Cerebellar nuclear complex (tissue), 1 donor: ENCODE measurements around the gene SLC25A26.

Experiments
- DNase-seq, 2 experiments: peaks; one replicate each; lab custom pipeline; 2025; lab: John Stamatoyannopoulos, UW

SLC25A26 gene

DNA sequence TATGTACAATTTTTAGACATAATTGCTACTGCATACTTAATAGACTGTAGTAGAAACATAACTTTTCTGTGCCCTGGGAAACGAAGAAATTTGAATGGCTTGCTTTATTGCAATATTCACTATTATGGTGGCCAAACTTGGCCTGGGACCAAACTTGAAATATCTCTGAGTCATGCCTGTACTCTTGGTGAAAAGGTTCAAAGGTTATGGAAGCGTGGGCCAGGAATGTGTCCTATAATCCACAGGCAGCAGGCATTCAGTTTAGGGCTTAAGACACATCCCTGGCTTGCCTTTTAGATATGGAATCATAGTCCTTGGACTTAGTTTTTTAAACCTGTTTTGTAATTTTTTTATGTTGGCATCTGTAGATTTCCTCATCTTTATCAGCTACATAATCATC, 155.8 kb downstream of the SLC25A26 start:
- DNase-seq = no peak

DNA sequence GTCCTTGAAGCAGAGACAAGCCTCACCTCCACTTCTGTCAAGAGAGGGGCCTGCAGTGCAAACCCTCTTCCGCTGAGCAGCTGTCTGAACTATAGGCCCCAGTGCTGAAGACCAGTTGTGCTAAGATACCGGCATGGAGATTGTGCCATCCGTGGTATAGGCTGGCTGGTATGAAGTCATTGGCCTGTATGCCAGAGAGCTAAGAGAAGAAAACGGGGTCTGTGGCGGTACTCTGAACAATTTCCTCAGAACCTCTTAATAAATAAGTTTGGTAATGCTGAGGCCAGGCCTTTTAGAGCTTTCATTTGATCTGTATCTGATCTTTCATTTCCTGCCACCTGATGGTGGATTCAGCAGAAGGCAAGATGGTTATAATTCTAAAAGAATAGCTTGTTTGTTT, 157.0 kb downstream of the SLC25A26 start:
- DNase-seq = no peak

DNA sequence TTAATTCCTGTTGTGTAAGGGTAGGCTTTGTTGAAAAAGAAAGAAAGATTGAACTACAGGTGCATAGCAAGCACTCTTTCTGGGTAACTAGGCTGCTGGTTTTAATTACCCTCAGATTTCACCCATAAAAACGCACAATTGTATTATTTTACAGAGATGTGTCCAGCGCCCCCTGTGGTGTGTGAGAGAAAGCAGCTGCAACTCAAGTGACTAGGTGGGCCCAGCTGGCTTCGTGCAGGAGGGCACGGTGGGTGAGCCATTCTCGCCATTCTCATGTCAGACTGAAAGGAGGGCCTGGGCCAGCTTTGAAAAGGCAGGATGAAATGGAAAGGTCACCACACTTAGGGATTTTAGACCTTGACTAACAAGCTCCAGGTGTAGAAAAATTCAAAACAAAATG, 157.5 kb downstream of the SLC25A26 start:
- DNase-seq = no peak

DNA sequence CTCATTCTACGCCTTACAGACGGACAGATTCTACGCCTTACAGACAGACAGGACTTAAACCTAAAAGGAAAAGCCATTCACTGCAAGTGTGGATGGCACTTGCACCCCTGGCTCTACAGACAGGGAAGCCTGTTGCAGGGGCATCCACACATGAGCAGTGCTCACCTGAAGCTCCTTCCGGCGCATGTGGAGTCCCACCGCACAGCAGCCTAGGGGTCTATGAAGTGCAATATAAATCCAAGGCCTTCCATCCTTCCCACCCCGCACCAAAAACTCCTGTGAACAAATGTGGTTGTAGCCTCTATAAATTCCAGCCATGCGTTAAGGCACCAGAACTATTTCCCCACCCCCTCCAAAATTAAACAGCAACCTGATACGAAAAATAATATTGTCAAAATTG, 158.8 kb downstream of the SLC25A26 start:
- DNase-seq = no peak

DNA sequence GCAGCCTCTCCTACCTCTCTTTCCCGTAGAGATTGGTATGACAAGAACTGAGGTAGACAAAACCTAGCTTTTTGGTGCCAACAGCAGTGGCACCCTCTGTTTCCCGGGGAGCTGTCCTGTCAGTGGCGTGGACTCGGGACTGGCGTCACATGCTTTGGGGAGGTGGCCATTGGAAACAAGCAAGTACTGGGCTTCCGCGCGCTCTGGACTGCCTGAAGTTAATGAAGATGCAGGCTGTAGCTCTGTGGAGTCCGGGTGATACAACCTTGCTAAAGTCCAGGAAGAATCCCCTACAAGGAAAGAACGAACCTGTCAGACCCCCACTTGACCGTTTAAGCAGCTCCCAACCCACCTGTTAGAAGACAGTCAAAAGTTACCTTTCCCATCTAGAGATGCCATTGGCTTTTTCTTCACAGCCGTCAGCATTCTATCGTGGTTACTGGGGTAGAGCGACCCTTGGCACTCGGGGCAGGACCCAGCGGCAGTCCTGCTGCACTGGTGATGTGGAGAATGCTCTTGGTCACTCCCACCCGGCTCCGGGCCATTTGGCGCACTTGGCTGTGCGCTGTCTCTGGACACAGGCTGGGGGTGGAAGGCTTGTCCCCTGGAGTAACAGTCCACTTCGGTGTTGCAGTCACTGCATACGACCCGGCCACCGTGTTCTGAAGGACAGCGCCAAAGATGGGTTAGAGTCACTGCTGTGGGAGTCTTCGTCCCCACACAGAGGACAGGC, 159.6 kb downstream of the SLC25A26 start:
- no peak for DNase-seq

DNA sequence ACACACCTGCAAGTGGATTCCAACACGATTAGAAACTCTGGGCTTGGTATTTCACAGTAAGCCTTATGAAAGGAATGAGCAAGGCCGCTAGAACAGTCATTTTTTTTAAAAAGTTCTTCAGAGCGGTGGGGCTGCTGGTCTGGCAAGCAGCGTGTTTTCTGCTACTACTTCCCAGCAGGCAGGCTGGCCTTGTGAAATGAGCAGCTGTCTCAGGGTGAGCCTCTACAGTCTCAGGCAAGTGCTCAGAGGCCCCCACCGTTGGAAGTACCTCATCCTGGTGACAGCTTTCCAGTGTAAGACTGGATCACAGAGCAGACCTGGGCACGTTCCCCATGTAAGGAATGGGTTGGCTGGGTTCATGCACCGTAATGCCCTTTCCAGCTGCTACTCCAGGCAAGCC, 160.8 kb downstream of the SLC25A26 start:
- no peak for DNase-seq

DNA sequence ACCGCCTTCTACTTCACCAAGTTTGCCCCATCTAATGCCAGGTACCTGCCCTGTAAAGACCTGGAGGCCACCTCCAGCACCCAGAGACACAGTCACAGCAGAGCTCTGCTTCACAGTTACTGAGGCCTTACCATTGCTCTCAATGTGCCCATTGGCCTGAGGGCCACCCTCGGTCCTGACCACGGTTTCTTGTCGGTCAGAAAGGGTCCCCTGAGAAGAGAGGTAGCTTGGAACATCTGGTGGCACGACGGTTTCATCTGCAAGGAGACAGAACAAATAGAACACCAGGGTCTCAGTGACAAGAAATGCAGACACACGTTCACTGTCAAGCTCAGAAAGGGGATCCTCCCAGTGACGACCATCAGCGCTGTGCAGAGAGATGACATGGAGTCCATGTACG, 161.3 kb downstream of the SLC25A26 start:
- DNase-seq = no peak

DNA sequence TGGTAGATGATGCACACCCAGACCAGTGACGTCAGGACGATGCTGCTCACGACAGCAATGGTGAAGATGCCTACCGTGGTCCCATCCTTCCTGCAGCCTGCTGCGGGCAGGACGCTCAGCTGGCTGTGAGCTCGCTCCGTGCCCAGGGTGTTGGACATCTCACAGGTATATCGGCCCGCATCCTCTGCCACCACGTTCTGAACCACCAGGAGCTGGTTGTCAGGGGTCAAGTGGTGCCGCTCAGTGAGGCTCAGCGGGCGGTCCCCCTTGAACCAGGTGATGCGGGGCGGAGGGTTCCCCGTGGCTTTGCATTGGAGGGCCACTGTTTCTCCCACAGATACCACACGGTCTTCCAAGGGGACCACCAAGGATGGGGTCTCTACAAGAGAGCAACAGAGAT, 162.2 kb downstream of the SLC25A26 start:
- no peak for DNase-seq

DNA sequence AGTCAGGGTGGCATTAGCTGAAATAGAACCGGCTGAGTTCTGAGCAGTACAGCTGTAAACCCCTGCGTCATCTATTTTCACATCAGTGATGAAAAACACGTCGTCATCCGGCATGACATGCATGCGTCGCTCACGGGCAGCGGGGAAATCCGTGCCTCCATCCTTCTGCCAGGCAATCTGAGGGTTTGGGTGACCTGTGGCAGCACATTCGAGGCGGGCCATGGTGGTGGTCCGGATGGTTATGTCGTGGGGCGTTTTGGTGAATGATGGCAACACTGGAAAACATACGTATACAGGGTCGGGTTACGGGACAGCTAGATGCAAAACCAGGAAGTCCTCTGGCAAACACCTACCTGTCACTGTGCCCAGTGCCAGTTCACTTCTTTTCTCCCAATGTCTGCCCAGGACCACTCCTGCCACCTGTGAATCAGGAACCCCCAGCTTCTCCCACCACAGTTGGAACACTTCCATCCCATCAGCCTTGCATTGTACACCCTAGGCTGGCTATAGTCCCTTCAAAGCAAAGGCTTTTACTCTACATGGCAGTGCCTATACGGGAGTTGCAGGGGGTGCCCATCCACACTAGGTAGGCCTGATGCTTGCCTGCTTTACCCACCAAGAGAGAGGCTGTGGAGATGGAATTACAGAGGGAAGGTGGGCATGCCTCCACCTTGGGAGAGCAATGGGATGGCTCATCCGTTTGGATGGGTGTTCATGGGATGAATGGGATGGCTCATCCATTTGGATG, 163.4 kb downstream of the SLC25A26 start:
- DNase-seq = no peak

DNA sequence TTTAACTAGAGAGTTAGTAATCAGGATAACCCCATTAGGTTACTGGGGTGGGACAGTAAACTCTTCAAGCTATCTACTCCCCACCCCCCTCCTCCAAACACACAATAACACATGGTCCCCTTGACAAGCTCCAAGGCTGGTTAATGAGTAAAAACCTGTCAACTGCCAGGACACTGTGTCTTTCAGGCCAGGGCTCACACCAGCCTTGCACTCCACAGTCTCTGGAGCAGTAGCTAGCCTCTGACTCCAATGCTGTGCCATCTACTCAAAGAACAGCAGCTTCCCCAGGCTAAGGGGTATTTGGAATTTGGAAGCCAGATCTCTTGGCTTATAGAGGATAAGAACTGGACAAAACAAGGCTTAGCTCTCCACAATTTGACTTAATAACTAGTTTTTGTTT, 164.3 kb downstream of the SLC25A26 start:
- no peak for DNase-seq

DNA sequence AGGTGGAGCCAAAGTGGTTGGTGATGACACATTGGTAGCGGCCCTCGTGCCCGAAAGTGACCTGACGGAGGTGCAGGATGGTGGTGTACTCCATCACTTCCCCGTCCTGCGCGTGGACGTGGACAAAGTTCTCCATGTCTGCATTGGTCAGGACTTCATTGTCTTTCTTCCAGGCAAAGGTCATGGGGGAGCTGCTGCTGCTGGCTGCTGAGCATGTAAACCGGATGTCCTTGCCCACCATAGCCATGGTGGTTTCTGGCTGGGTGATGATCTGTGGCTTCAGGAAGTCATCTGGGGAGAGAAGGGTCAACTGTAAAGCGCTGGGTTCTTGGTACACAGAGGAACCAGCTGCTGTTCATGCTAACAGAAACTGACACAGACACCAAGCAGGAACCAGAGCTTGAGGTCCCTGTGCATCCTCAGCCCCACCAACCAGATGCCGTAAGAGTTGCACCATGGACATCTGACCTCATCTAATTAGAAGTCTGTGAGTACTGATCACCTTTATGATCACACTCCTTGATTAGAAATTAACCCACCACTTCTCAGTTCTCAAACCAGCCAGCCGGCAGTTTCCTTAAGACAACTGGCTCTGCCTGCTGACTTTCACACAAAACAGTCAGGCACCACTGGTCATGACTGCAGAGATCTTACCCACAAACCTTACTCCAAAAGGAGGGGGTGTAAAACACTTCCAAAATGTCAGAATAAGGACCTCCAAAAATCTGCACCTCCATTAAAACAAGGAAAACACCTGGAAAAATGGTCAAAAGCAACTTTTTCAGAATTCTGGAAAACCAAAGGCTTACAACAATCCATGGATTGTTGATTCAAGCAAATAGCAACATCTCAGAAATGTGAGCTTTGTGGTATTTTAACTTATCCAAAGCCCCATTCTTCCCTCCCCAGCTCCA, 165.5 kb downstream of the SLC25A26 start:
- DNase-seq = no peak

DNA sequence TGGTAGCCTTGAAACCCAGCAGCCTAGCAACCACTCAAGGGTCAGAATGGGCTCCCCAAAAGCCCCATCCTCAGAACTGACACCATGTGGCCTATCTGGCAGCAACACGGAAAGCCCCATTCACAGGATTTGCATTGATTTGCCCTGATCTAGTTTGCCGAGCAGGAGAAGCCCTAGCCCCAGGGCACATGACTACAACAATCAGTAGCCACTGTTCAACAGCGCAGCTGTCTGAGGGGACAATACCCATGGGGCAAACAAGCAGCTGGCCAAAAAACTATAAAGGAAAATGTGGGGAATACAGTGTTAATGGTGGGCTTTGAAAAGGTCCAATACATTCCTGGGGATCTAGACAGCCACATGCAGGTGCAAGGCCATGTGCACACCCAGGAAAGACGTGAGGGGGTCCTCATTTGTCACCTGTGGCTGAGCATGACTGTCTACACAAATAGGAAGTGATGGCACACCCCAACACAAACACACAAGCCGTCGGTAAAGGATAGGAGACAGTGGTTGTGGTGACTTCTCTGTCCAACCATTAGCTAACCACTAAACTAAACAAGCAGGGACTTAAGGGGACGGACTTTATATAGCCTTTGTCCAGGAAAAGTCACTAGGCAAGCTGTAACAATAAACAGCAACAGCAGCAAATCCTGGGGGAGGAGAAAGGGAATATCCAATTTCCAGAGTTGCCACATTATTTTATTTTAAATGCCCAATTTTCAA, 166.3 kb downstream of the SLC25A26 start:
- no peak for DNase-seq

DNA sequence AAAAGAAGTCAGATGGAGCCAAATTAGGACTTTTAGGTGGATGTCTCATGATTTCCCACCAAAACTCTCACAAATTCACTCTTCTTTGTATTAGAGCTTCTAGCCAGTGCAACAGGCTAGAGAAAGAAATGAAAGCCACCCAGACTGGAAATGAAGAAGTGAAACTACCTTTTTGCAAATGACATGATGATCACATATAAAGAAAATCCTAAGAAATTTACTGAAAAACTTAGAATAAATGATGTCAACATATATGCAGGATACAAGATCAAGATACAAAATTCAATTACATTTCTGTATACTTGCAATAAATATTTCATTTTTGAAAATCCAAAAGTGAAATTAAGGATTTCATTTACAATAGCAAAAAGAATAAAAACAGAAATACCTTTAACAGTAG, 169.2 kb downstream of the SLC25A26 start:
- DNase-seq = no peak

DNA sequence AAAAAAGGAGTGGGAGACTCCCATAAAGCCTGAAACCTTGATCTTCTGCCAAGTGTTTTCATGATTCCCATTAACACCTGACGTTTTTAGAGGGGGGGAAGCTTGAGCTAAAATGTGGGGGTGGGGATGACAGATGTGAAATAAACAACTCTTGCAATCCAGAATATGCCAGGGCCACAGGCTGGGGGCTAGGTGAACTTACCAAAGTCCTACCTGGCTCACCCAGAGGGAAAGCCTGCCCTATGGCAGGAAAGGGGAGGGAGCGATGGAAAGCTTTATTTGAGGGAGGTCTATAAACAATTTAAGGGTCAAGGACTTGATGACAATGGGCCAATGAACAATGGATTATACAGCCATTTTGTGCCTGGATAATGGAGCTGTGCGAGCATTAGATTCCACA, 171.7 kb downstream of the SLC25A26 start:
- DNase-seq = no peak

DNA sequence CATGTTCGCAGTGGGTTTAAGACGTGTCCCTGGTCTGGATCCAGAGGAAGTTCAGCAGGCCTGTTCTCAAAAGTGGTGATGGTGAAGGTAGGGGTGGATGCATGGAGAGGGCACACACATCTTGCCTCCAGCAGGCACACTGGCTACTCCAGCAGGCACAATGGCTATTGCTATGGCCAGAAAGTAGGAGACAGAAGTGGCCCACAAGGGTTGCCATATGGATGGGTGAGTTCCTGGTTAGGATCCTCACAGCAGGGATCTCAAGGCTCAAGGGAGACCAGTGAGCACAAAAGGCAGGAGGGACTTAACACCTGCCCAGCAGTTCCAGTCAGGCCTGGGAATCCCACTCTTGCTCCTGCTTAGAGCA, 172.1 kb downstream of the SLC25A26 start:
- no peak for DNase-seq

DNA sequence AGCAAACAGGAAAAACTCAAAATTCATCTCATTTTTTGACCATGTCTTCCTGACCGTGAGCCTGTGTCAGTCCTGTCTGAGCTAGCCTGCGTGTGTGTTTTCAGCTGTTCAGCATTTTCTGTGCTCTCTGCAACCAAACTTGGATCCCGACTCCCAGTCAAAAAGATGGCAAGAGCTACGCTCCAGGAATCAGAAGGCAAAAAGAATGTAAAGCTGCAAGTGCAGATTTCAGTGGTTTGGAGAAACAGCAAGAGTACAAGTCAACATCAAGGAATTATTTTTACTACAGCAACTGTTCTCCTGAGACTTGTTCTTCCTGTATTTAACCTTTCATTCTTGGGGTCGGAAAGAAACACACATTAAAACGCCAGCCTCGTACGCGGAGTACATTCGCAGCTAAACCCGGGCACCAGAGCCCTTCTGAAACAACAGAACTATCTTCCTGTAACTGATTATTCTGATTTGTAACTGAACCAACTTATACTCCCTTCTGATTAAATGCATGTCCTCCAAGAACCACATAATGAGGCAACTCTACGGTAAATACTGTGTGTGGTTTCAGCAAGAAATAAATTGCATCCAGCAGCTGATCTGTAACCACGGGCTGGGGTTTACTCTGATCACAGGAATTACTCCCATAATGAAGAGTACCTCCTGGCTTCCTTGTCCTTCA, 172.7 kb downstream of the SLC25A26 start:
- no peak for DNase-seq

DNA sequence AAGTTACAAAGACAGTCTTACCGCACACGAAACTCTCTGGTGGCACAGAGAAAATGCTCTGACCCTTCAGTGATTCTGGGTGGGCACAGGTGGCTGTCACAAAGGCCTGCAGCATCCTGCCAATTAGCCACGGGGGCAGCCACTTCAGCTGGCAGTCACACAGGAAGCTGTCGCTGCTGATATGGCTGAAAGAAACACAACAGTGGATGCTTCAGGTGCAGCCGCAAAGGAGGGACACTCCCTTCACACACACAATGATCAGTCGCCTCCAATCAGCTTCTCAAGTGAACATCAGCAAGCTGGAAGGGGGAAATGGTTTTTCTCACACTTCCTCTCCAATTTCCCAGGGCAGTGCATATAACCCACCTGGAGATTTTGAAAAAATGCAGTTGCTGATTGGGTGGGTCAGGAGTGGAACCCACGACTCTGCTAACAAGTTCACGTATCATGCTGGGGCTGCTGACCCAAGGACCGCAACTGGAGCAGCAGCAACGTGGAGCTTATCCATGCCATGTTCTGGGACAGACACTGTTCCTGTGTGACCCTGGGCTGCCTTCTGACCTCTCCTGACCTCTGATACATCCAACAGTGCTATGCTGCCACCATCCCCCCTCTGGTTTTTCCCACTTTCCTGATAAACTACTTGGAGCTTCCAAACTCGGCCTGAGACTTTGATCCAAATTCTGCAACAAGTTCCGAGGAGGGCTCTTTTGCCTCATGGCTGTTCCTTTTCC, 173.4 kb downstream of the SLC25A26 start:
- DNase-seq = no peak

DNA sequence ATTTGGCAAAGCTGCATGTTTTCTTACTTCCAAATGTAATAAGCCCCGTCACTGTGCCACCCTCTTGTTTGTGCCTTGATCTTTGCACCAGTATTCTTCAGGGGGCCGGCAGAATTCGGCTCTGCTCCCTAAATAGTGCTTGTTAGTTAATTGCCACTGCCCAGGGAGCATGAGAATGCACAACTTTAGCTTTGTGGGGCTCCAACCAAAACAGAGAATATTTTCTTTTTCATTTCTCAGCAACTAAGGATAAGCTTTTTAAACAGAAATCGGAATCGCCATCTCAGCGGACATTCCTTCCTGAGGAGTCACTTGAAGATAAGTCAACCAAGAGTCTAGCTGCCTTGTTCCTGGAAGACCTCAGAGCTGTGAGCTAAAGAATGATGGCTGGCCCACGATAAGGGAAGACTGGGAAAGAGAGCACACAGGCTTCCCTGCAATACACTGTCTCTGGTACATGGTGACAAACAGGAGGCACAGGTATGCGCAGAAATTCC, 174.0 kb downstream of the SLC25A26 start:
- no peak for DNase-seq

DNA sequence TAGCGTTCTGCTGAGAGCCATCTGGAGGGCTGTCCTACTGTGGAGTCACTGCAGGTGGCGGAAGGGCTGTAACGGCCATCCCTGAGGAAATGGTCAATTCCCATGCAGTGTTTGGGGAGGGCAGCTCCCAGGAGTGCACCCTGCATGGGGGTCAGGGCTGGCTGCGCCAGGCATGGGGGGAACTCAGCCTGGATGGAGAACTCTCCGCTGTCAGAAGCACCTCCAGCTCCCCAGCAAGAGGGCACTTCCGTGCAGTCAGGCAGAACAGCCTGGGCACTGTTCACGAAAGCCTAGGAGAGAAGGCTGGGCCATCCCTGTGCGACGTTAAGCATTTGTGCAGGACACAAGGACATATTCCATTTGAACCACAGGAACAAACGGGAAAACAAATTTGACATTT, 174.8 kb downstream of the SLC25A26 start:
- DNase-seq = peak in 1 of 2 experiments; percentile 24

DNA sequence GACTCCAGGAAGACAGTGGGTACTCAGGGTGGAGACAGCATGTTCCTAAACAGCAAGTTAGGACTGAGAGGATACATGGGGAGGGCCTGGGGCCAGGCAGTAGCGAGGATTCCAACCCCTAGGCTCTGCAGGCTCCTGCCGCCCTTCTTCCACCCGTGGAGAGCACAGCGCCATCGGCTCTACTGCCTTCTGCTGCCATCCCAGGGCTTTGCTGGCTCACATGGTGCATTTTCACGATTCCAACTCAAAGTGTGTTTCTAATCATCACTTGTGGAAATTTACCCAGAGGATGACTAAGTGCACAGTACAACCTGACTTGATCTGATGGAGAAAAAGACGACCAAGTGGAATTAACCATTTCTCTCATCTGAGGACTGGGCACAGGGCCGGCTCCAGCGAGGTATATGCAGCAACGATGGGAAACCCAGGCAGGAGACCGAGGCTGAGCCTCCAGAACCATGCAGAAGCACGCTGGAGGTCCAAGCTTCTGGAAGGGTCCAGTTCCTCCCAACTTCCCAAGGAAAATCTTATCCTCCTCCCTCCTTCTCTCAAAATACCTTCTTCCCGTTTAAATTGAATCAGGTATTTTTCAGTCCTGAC, 175.5 kb downstream of the SLC25A26 start:
- no peak for DNase-seq
